H1 (cell line): ENCODE results near the gene TFB1M. TPM values are rescaled to one million over a fixed set of nuclear protein-coding genes. Genes with fewer than 3 reads are reported as not detected.

Experiments
- CTCF ChIA-PET: fragments of 300-600 bp; sonication (Branson Sonifier 250); formaldehyde crosslinking; loops from one replicate; lab custom pipeline; 2021; ENCODE audit not compliant: partially characterized antibody; lab: Charles Lee
- POLR2A ChIA-PET: fragments of 300-600 bp; sonication (Branson Sonifier 250); formaldehyde crosslinking; loops from one replicate; lab custom pipeline; 2021; ENCODE audit warnings: inconsistent platforms; ENCODE audit not compliant: partially characterized antibody; lab: Charles Lee
- DNase-seq, 2 experiments: peaks; one replicate each; pipeline versions ENCODE4 v3.0.0 to v3.0.0-alpha.2; 2010 to 2022; ENCODE audit warnings: low spot score in 2 of 2, low read depth in 1 of 2, mixed read lengths in 1 of 2
- FAIRE-seq: peaks from 2 replicates; lab custom pipeline; 2011; peaks lifted over from hg19 to GRCh38; lab: Jason Lieb, UNC
- H2AFZ ChIP-seq: 2 replicates; pipeline ENCODE4 v1.8.1; 2012; ENCODE audit warnings: low read length, inconsistent platforms
- H2AK5ac ChIP-seq: 2 replicates; pipeline ENCODE4 v1.6.1; 2013; ENCODE audit warnings: low read depth, low read length
- H2BK120ac ChIP-seq: replicated peaks from 2 replicates; pipeline ENCODE3; 2013; ENCODE audit warnings: low read depth, low read length, inconsistent platforms
- H2BK12ac ChIP-seq: 2 replicates; pipeline ENCODE4 v1.6.1; 2013; ENCODE audit warnings: low read depth, low read length
- H2BK15ac ChIP-seq: 2 replicates; pipeline ENCODE4 v1.6.1; 2013; ENCODE audit warnings: low read length
- H2BK20ac ChIP-seq: 2 replicates; pipeline ENCODE4 v1.6.1; 2013; ENCODE audit warnings: low read length
- H2BK5ac ChIP-seq: 2 replicates; pipeline ENCODE4 v1.6.1; 2013; ENCODE audit warnings: low read depth, low read length
- H3K14ac ChIP-seq: 2 replicates; pipeline ENCODE4 v1.6.1; 2013; ENCODE audit warnings: inconsistent platforms; ENCODE audit not compliant: insufficient read length
- H3K18ac ChIP-seq: 2 replicates; pipeline ENCODE4 v1.6.1; 2013; ENCODE audit warnings: low read length; ENCODE audit errors: extremely low read depth
- H3K23ac ChIP-seq: 2 replicates; pipeline ENCODE4 v1.6.1; 2013; ENCODE audit warnings: inconsistent platforms; ENCODE audit not compliant: insufficient read length
- H3K23me2 ChIP-seq: 2 replicates; pipeline ENCODE4 v1.6.1; 2013; ENCODE audit warnings: low read depth, low read length
- H3K27ac ChIP-seq: 2 replicates; pipeline ENCODE4 v1.6.1; 2011; ENCODE audit warnings: low read depth, low read length, inconsistent platforms
- H3K27me3 ChIP-seq, 4 experiments: replicated peaks in 1 of 4; 1 replicate in 1 of 4; 2 replicates in 3 of 4; pipeline versions ENCODE4 v1.6.1 to v1.8.1; 2011 to 2013; ENCODE audit warnings: low read length in 3 of 4, mild to moderate bottlenecking in 3 of 4, inconsistent platforms in 2 of 4, mixed read lengths in 2 of 4, moderate library complexity in 1 of 4; ENCODE audit not compliant: control insufficient read depth in 3 of 4, insufficient read depth in 3 of 4; ENCODE audit errors: extremely low read depth in 1 of 4
- H3K36me3 ChIP-seq, 4 experiments: 2 replicates each; pipeline versions ENCODE4 v1.6.1 to v1.8.1; 2011 to 2013; ENCODE audit warnings: mild to moderate bottlenecking in 4 of 4, low read length in 3 of 4, moderate library complexity in 2 of 4, control low read depth in 1 of 4, inconsistent platforms in 1 of 4; ENCODE audit not compliant: insufficient read depth in 4 of 4, control insufficient read depth in 2 of 4
- H3K4ac ChIP-seq: replicated peaks from 2 replicates; pipeline ENCODE3; 2013; ENCODE audit warnings: low read length, low read depth, mixed read lengths, inconsistent platforms; ENCODE audit not compliant: insufficient read length
- H3K4me1 ChIP-seq, 4 experiments: replicated peaks in 1 of 4; 1 replicate in 1 of 4; 2 replicates in 3 of 4; pipeline versions ENCODE4 v1.6.1 to v1.8.1; 2011 to 2013; ENCODE audit warnings: low read length in 3 of 4, inconsistent platforms in 2 of 4, mixed read lengths in 1 of 4; ENCODE audit not compliant: insufficient read depth in 4 of 4, control insufficient read depth in 3 of 4
- H3K4me2 ChIP-seq, 2 experiments: 2 replicates each; pipeline versions ENCODE4 v1.6.1 to v1.8.1; 2011 to 2013; ENCODE audit warnings: low read depth in 2 of 2, low read length in 2 of 2, control low read depth in 1 of 2, inconsistent platforms in 1 of 2, mild to moderate bottlenecking in 1 of 2; ENCODE audit not compliant: insufficient read depth in 1 of 2
- H3K4me3 ChIP-seq, 4 experiments: fragments of 200-600, 300-600 bp in 1 of 4; sonication (generic), shearing (Covaris generic), sonication (Bioruptor Twin) in 1 of 4; 2 replicates each; pipeline versions ENCODE4 v1.5.1 to v1.8.1; 2011 to 2016; ENCODE audit warnings: low read length in 4 of 4, low read depth in 3 of 4, control low read depth in 2 of 4, inconsistent platforms in 2 of 4, mild to moderate bottlenecking in 2 of 4, mixed read lengths in 1 of 4, moderate library complexity in 1 of 4; ENCODE audit not compliant: insufficient read depth in 2 of 4; ENCODE audit errors: extremely low read depth in 1 of 4
- H3K56ac ChIP-seq: replicated peaks from 2 replicates; pipeline ENCODE3; 2013; ENCODE audit warnings: low read depth, mild to moderate bottlenecking, mixed read lengths, low read length, inconsistent platforms; ENCODE audit not compliant: insufficient read length
- H3K79me1 ChIP-seq: 2 replicates; pipeline ENCODE4 v1.6.1; 2013; ENCODE audit warnings: low read depth, low read length, control low read depth
- H3K79me2 ChIP-seq, 2 experiments: 2 replicates each; pipeline versions ENCODE4 v1.6.1 to v1.8.1; 2012 to 2013; ENCODE audit warnings: low read length in 2 of 2, mild to moderate bottlenecking in 2 of 2, inconsistent platforms in 1 of 2; ENCODE audit not compliant: insufficient read depth in 2 of 2, control insufficient read depth in 1 of 2
- H3K9ac ChIP-seq, 4 experiments: replicated peaks in 1 of 4; 1 replicate in 1 of 4; 2 replicates in 3 of 4; pipeline versions ENCODE4 v1.6.1 to v1.8.1; 2011 to 2013; ENCODE audit warnings: low read depth in 3 of 4, low read length in 3 of 4, control low read depth in 2 of 4, mild to moderate bottlenecking in 2 of 4, moderate library complexity in 2 of 4, inconsistent platforms in 1 of 4; ENCODE audit errors: extremely low read depth in 1 of 4
- H3K9me3 ChIP-seq, 2 experiments: 2 replicates each; pipeline versions ENCODE4 v1.6.1 to v1.8.1; 2012 to 2013; ENCODE audit warnings: mild to moderate bottlenecking in 2 of 2, moderate library complexity in 2 of 2, control low read depth in 1 of 2, inconsistent platforms in 1 of 2, low read depth in 1 of 2, low read length in 1 of 2, mixed read lengths in 1 of 2; ENCODE audit not compliant: insufficient read depth in 2 of 2
- H4K20me1 ChIP-seq, 2 experiments: replicated peaks in 1 of 2; 2 replicates each; pipeline versions ENCODE3 to v1.8.1; 2011 to 2013; ENCODE audit warnings: inconsistent platforms in 2 of 2, low read length in 2 of 2, mild to moderate bottlenecking in 1 of 2; ENCODE audit not compliant: insufficient read depth in 2 of 2, control insufficient read depth in 1 of 2
- H4K5ac ChIP-seq: 2 replicates; pipeline ENCODE4 v1.6.1; 2013; ENCODE audit warnings: low read length, low read depth, mixed read lengths, inconsistent platforms; ENCODE audit not compliant: insufficient read length
- H4K8ac ChIP-seq: 2 replicates; pipeline ENCODE4 v1.8.0; 2013; ENCODE audit warnings: mild to moderate bottlenecking, moderate library complexity, low read length, inconsistent platforms; ENCODE audit not compliant: insufficient read depth; ENCODE audit errors: extremely low read depth
- H4K91ac ChIP-seq: replicated peaks from 2 replicates; pipeline ENCODE3; 2013; ENCODE audit warnings: low read length, mixed read lengths, inconsistent platforms; ENCODE audit not compliant: insufficient read length
- CHD2 ChIP-seq: IDR thresholded peaks from 2 replicates; pipeline ENCODE4 v1.6.1; 2012; ENCODE audit warnings: low read length, improper control_type of control experiment
- EP300 ChIP-seq, 2 experiments: IDR thresholded peaks; 1 replicate in 1 of 2; 2 replicates in 1 of 2; pipeline ENCODE4 v1.6.1; 2011 to 2012; ENCODE audit warnings: low read depth in 2 of 2, low read length in 2 of 2, mild to moderate bottlenecking in 2 of 2, borderline replicate concordance in 1 of 2, inconsistent platforms in 1 of 2, moderate library complexity in 1 of 2
- HDAC2 ChIP-seq, 2 experiments: fragments of 300-600 bp in 1 of 2; sonication (generic) in 1 of 2; IDR thresholded peaks; 2 replicates each; pipeline ENCODE4 v1.6.1; 2011 to 2012; ENCODE audit warnings: low read depth in 2 of 2, low read length in 2 of 2, mild to moderate bottlenecking in 2 of 2, moderate library complexity in 2 of 2, borderline replicate concordance in 1 of 2, inconsistent platforms in 1 of 2
- JUND ChIP-seq: IDR thresholded peaks from 2 replicates; pipeline ENCODE4 v1.6.1; 2011; ENCODE audit warnings: mild to moderate bottlenecking, improper control_type of control experiment, low read length
- MAX ChIP-seq: IDR thresholded peaks from 2 replicates; pipeline ENCODE4 v1.6.1; 2012; ENCODE audit warnings: inconsistent platforms
- RXRA ChIP-seq: IDR thresholded peaks from 2 replicates; pipeline ENCODE4 v1.6.1; 2011; ENCODE audit warnings: low read depth, mild to moderate bottlenecking, low read length, moderate library complexity; ENCODE audit not compliant: insufficient read depth
- SIRT6 ChIP-seq: IDR thresholded peaks from one replicate; pipeline ENCODE4 v1.7.1; 2012; ENCODE audit warnings: low read length, inconsistent platforms
- SP2 ChIP-seq: IDR thresholded peaks from 2 replicates; pipeline ENCODE4 v1.6.1; 2012; ENCODE audit warnings: mild to moderate bottlenecking, low read length, inconsistent platforms
- SUZ12 ChIP-seq: fragments of 200-600 bp; sonication (generic); IDR thresholded peaks from 2 replicates; pipeline ENCODE4 v1.6.1; 2012; ENCODE audit warnings: mild to moderate bottlenecking, inconsistent platforms, low read length, moderate library complexity, mixed read lengths
- TAF1 ChIP-seq: IDR thresholded peaks from 2 replicates; pipeline ENCODE4 v1.6.1; 2011; ENCODE audit warnings: mild to moderate bottlenecking, low read depth, low read length
- TAF7 ChIP-seq: optimal IDR thresholded peaks from 2 replicates; pipeline ENCODE3; 2011; ENCODE audit warnings: low read depth, mild to moderate bottlenecking, inconsistent platforms, low read length, moderate library complexity, borderline replicate concordance
- TEAD4 ChIP-seq: IDR thresholded peaks from 2 replicates; pipeline ENCODE4 v1.6.1; 2012; ENCODE audit warnings: low read depth, low read length, inconsistent platforms, mixed read lengths
- WGBS, 2 experiments: shearing (Covaris generic) in 1 of 2; methylation state at CpG; one replicate each; pipeline versions ENCODE4 v1.1.6 to v1.1.7; 2013 to 2015; ENCODE audit warnings: low lambda C conversion rate in 2 of 2, mixed read lengths in 2 of 2, inconsistent platforms in 1 of 2, low coverage in 1 of 2, missing lambda C conversion rate in 1 of 2; ENCODE audit not compliant: insufficient replicate concordance in 2 of 2, insufficient coverage in 1 of 2, insufficient read length in 1 of 2; ENCODE audit errors: extremely low coverage in 1 of 2, missing lambda C conversion rate in 1 of 2; 5-methylcytosine and 5-hydroxymethylcytosine counted together
- polyA plus RNA-seq, 7 experiments: library from polyadenylated mRNA; depleted of rRNA in 3 of 7; stranded (reverse) in 5 of 7; unstranded in 2 of 7; fragments of >200 nt in 5 of 7; fragments of 200-250 nt in 2 of 7; gene quantifications; 1 replicate in 5 of 7; 2 replicates in 1 of 7; 4 replicates in 1 of 7; pipeline versions ENCODE4 v1.2.1 to v1.2.3, GENCODE V29; 2011 to 2013; ENCODE audit warnings: missing spikeins in 2 of 7, mixed read lengths in 2 of 7
- total RNA-seq: library from RNA; stranded (reverse); fragmentation: NEBNext Ultra II Directional; extraction: Animal tissue kit (Norgen Biotek cat#: 25700); gene quantifications from 2 replicates; pipeline ENCODE4 v1.2.1, GENCODE V29; 2021
- TF ChIP-seq, protein P1 (sequence below): IDR thresholded peaks from 2 replicates; pipeline ENCODE4 v1.6.1; 2011; ENCODE audit warnings: low read length, improper control_type of control experiment

Gene TFB1M
- total and polyA plus RNA-seq, 2 of the 8 experiments (the other 6 are each of a cell fraction or from before 2014, with no cell fraction given) = 28.2 to 49.4 TPM

- 94% methylated on average over 7 of the region's 7 CpGs; no CpG with 5 or more reads in 1 of the 2 experiments for WGBS, 2 experiments
- no peak overlapping the region for H4K5ac ChIP-seq
- H2AFZ ChIP-seq = no peak overlapping the region
- H3K4me2 ChIP-seq = no peak overlapping the region
- no peak for FAIRE-seq
- H3K14ac ChIP-seq = no peak overlapping the region
- peaks cover 2 to 41% (median 11%) of the 10 kb centered on the region in 4 experiments; a peak in 5 of 8 replicates for H3K36me3 ChIP-seq
- H3K18ac ChIP-seq = no peak overlapping the region
- H3K9me3 ChIP-seq = no peaks in the 10 kb centered on the region; a peak in 1 of 4 replicates
- no peaks in the 10 kb centered on the region for H3K27me3 ChIP-seq
- no peak overlapping the region for H3K9ac ChIP-seq
- H2BK120ac ChIP-seq = no peak overlapping the region
- H4K20me1 ChIP-seq = no peaks in the 10 kb centered on the region
- no peak overlapping the region for H4K8ac ChIP-seq
- no peak overlapping the region for H3K4me3 ChIP-seq
- no peak overlapping the region for H3K56ac ChIP-seq
- no peaks in the 10 kb centered on the region for H3K79me2 ChIP-seq
- H3K23ac ChIP-seq = no peak overlapping the region
- no peak overlapping the region for H2BK15ac ChIP-seq
- no peak overlapping the region for H2BK20ac ChIP-seq
- no peak overlapping the region for H3K27ac ChIP-seq
- DNase-seq = no peak
- no peak overlapping the region for H4K91ac ChIP-seq
- H2BK12ac ChIP-seq = no peak overlapping the region
- ChIA-PET POLR2A (interaction anchor here (1.6 kb wide), 1 partner anchor 10 kb away, joined by 6 read pairs; no protein-coding TSS in a partner anchor), CTCF (interaction anchor here (0.9 to 8.9 kb wide), 5 partner anchors 10 to 317 kb away, joined by 3 to 98 read pairs (median 48); no protein-coding TSS in a partner anchor)
- H3K79me1 ChIP-seq = no peaks in the 10 kb centered on the region
- H2BK5ac ChIP-seq = no peak overlapping the region
- H3K4me1 ChIP-seq = 0 out of 7 replicates have a peak, but pooled peaks cover 0 to 3% (median 0%) of the 10 kb centered on the region in 4 experiments
- no peaks in the 10 kb centered on the region for H3K23me2 ChIP-seq
- H3K4ac ChIP-seq = no peak overlapping the region
- H2AK5ac ChIP-seq = no peak overlapping the region
- no peak for TF ChIP-seq MAX
- no peak for TF ChIP-seq EP300 (IDR thresholded peaks at IDR 0.05; ENCODE audit: borderline replicate concordance in 1 of 2, low read depth in 2 of 2, low read length in 2 of 2)
- no peak for TF ChIP-seq SIRT6
- no peak for TF ChIP-seq SUZ12
- TF ChIP-seq CHD2 = no peak
- no peak for TF ChIP-seq JUND
- TF ChIP-seq TAF1 = no peak
- TF ChIP-seq SP2 = no peak
- TF ChIP-seq HDAC2 (IDR thresholded peaks at IDR 0.05; ENCODE audit: borderline replicate concordance in 1 of 2, low read depth in 2 of 2, low read length in 2 of 2) = no peak
- TF ChIP-seq, protein P1, sequence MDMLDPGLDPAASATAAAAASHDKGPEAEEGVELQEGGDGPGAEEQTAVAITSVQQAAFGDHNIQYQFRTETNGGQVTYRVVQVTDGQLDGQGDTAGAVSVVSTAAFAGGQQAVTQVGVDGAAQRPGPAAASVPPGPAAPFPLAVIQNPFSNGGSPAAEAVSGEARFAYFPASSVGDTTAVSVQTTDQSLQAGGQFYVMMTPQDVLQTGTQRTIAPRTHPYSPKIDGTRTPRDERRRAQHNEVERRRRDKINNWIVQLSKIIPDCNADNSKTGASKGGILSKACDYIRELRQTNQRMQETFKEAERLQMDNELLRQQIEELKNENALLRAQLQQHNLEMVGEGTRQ = no peak
- no peak for TF ChIP-seq RXRA
- TF ChIP-seq TAF7 = no peak
- TF ChIP-seq TEAD4 = no peak
These were observed 69.1 kb downstream of the TFB1M start for GRCh38 chr6:155245193-155245592.
